22Rv1 (cell line): ENCODE results near the gene VPS13D.

Source experiments
- H3K27ac ChIP-seq: fragments of 450-650 bp; 2 replicates; pipeline ENCODE4 v1.5.1; 2017
- ZFX ChIP-seq: fragments of 450-650 bp; IDR thresholded peaks from 2 replicates; pipeline ENCODE4 v1.6.1; 2017; ENCODE audit warnings: antibody characterized with exemption, borderline replicate concordance
- TF ChIP-seq, protein P1 (sequence below): fragments of 450-650 bp; IDR thresholded peaks from 2 replicates; pipeline ENCODE4 v1.5.1; 2017; ENCODE audit warnings: mild to moderate bottlenecking

VPS13D gene

DNA sequence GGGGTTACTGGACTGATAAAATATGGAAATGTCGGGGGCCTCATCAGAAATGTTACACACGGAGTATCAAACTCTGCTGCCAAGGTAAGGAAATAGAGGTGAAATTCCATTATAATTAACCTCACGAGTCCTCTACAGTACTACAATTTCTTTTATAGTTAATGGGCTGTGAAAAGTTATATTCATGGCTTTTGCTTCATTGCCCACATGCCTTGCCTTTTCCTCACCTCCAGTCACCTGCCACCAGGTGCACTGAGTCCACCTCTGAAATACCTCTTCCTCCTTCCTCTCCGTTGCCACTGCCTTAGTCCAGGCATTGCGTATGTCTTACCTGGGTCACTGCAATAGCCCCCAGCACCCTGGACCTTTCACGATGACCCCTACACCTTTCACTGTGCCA, 186.9 kb downstream of the VPS13D start:
- H3K27ac ChIP-seq = no peak overlapping the region
- no peak for TF ChIP-seq ZFX
- TF ChIP-seq, protein P1, sequence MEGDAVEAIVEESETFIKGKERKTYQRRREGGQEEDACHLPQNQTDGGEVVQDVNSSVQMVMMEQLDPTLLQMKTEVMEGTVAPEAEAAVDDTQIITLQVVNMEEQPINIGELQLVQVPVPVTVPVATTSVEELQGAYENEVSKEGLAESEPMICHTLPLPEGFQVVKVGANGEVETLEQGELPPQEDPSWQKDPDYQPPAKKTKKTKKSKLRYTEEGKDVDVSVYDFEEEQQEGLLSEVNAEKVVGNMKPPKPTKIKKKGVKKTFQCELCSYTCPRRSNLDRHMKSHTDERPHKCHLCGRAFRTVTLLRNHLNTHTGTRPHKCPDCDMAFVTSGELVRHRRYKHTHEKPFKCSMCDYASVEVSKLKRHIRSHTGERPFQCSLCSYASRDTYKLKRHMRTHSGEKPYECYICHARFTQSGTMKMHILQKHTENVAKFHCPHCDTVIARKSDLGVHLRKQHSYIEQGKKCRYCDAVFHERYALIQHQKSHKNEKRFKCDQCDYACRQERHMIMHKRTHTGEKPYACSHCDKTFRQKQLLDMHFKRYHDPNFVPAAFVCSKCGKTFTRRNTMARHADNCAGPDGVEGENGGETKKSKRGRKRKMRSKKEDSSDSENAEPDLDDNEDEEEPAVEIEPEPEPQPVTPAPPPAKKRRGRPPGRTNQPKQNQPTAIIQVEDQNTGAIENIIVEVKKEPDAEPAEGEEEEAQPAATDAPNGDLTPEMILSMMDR = no peak

DNA sequence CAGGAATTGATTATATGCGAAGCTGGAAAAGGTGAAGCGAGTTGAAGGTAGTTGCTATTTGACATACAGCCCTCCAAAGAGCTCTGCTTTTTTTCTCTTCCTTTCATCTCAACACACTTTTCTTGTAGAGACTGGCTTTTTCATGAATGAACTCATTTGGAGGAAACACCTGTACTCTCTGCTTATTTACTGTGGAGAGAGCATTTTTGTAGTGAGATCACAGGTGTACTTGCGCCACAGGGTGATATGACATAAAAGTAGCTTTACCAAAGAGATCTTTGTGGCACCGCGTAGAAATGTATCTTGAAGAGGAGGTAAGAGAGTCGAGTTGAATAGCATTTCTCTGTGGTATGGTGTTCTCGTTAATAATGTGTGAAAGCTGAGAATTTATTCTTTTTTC, 187.6 kb downstream of the VPS13D start:
- H3K27ac ChIP-seq = no peak overlapping the region
- TF ChIP-seq, protein P1 = no peak
- TF ChIP-seq ZFX = no peak

- no peak overlapping the region for H3K27ac ChIP-seq
- TF ChIP-seq, protein P1 = no peak
- no peak for TF ChIP-seq ZFX
These were observed 190.3 kb downstream of the VPS13D start for GRCh38 chr1:12420171-12420570.

DNA sequence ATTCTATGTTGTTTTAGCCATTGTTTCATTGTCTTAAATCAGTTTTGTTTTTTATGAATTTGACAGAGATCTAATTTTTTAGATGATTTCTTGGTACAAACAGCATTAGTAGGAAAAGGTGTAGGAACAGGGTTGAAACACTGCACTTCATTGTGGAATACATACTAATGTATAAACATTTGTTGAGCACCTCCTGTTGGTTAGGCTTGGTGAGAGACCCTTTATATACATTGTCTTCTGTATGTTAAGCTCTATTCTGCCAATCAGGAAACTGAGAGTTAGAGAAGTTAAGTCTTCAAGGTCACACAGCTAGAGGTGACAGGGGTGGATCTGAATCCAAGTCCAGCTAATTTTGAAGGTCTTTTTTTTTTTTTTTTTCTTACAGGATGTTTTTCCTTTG, 192.7 kb downstream of the VPS13D start:
- H3K27ac ChIP-seq = no peak overlapping the region
- TF ChIP-seq, protein P1 = no peak
- no peak for TF ChIP-seq ZFX

DNA sequence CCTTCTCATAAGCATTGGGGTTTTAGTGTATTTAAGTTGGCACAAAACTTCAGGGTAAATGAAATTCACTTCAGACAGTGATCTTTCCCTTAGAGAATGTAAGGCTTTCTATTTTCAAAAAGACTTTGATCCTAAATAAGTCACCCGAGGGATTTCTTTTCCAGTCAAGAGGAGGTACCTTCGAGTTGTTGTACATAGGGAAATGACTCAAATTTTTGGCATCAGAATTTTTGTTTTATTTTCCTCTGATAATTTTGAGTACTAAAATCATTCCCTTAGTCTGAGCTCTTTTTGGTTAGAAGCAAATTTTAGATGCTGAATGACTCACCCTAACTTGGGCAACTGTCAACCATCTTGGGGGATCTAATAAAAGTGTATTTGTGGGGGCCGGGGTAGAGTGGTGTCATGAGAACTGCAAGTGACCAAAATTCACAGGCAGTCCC, 194.3 kb downstream of the VPS13D start:
- no peak for TF ChIP-seq ZFX
- TF ChIP-seq, protein P1 = no peak
- H3K27ac ChIP-seq = no peak overlapping the region

DNA sequence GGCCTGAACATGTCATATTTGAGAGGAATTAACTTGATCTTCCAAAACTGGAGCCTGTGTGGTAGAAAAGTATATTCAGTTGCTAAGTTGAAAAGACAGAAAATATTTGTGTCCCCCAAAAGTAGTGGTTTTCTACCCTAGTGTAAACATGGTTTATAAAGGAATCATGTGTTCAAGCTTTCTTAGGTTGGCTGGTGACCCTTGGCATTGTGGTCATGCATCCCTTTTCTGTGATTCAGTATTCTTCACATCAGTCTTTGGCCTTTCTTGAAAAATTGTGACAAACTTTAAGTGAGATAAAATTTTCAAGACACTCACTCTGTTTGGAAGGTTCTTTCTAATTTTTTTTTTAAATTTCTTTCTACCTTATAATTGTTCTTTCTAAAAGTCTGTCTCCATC, 195.0 kb downstream of the VPS13D start:
- no peak for TF ChIP-seq ZFX
- TF ChIP-seq, protein P1 = no peak
- no peak overlapping the region for H3K27ac ChIP-seq

- TF ChIP-seq ZFX = no peak
- TF ChIP-seq, protein P1 = no peak
- H3K27ac ChIP-seq = no peak overlapping the region
These were observed 196.2 kb downstream of the VPS13D start for GRCh38 chr1:12426030-12426429.
